ENCODE measurements around the gene BID. TPM values are rescaled to one million over a fixed set of nuclear protein-coding genes. Genes with fewer than 3 reads are reported as not detected.

Gene BID
- total RNA-seq, 1 experiment from 2014 or later: 23.2 TPM

GRCh38 chr22:17814084-17814483 lies 39.8 kb upstream of the BID start:
- Histone ChIP-seq H3K4me2 (ENCODE audit: insufficient read depth, insufficient read length, low read length) (no peak overlapping the region), H4K5ac (ENCODE audit: insufficient read length, low read depth, low read length) (no peak overlapping the region), H3K4ac (ENCODE audit: low read depth, low read length) (no peak overlapping the region), H2AK5ac (ENCODE audit: insufficient read length, low read length) (no peak overlapping the region), H2BK120ac (ENCODE audit: low read depth, low read length, poor library complexity, severe bottlenecking) (no peak overlapping the region), H3K56ac (ENCODE audit: insufficient read length, low read depth, low read length) (no peak overlapping the region), H4K20me1 (ENCODE audit: control insufficient read depth, insufficient read depth, insufficient read length) (no peaks in the 10 kb centered on the region), H3K79me1 (ENCODE audit: insufficient read depth, low read depth, low read length, poor library complexity, severe bottlenecking) (no peaks in the 10 kb centered on the region), H2BK20ac (ENCODE audit: low read depth, low read length, poor library complexity, severe bottlenecking) (no peak overlapping the region), H2AFZ (ENCODE audit: low read length) (no peak overlapping the region), H3K23me2 (ENCODE audit: insufficient read length, low read depth, low read length, poor library complexity, severe bottlenecking) (no peaks in the 10 kb centered on the region), H4K91ac (ENCODE audit: insufficient read length, low read depth, low read length) (no peak overlapping the region), H3K4me1 (ENCODE audit: insufficient read depth, low read length) (no peaks in the 10 kb centered on the region), H3K18ac (ENCODE audit: insufficient read length, low read depth, low read length) (no peak overlapping the region), H3K14ac (ENCODE audit: insufficient read depth, low read length) (no peak overlapping the region), H2BK5ac (ENCODE audit: insufficient read length, low read length) (no peak overlapping the region), H3K27ac (ENCODE audit: insufficient read length, low read depth, low read length) (no peak overlapping the region), H3K23ac (ENCODE audit: insufficient read length, low read depth, low read length) (no peak overlapping the region), H4K8ac (replicated peaks; ENCODE audit: insufficient read length, low read depth, low read length) (no peak overlapping the region), H3K79me2 (ENCODE audit: insufficient read depth, low read length) (no peaks in the 10 kb centered on the region), H3K9ac (ENCODE audit: extremely low read depth, insufficient read length, low read length) (no peak overlapping the region), H2BK12ac (ENCODE audit: insufficient read length, low read depth, low read length) (no peak overlapping the region), H3T11ph (ENCODE audit: low read length) (no peak overlapping the region), H2BK15ac (ENCODE audit: low read depth, low read length) (no peak overlapping the region), H3K9me3 (ENCODE audit: control insufficient read depth, low read depth, low read length) (no peaks in the 10 kb centered on the region), H3K27me3 (ENCODE audit: insufficient read depth, low read length) (no peaks in the 10 kb centered on the region)
- WGBS (ENCODE audit: extremely low coverage, insufficient read length, low lambda C conversion rate): no CpG with 5 or more reads among the region's 6 CpGs
- Mint-ChIP-seq H3K4me3 (no peak overlapping the region), H3K36me3 (ENCODE audit: insufficient read depth in 1 of 3, low read depth in 3 of 3) (peaks cover 5 to 30% (median 21%) of the 10 kb centered on the region in 3 experiments; a peak in 6 of 7 replicates), H3K9me3 (no peaks in the 10 kb centered on the region), H3K27me3 (ENCODE audit: low read depth) (no peaks in the 10 kb centered on the region), H3K4me1 (peaks cover 0 to 3% of the 10 kb centered on the region in 2 experiments; a peak in 2 of 4 replicates), H3K27ac (no peak overlapping the region; a peak in 1 of 7 replicates)
- no peak for TF ChIP-seq CTCF (conservative IDR thresholded peaks at IDR 0.05)
- no peak for DNase-seq

Data from H9 (cell line).